ENCODE measurements around the gene COL10A1. TPM values are rescaled to one million over a fixed set of nuclear protein-coding genes. Genes with fewer than 3 reads are reported as not detected.

The COL10A1 gene
- polyA plus RNA-seq, 1 donor from 2014 or later, result not detected

DNA sequence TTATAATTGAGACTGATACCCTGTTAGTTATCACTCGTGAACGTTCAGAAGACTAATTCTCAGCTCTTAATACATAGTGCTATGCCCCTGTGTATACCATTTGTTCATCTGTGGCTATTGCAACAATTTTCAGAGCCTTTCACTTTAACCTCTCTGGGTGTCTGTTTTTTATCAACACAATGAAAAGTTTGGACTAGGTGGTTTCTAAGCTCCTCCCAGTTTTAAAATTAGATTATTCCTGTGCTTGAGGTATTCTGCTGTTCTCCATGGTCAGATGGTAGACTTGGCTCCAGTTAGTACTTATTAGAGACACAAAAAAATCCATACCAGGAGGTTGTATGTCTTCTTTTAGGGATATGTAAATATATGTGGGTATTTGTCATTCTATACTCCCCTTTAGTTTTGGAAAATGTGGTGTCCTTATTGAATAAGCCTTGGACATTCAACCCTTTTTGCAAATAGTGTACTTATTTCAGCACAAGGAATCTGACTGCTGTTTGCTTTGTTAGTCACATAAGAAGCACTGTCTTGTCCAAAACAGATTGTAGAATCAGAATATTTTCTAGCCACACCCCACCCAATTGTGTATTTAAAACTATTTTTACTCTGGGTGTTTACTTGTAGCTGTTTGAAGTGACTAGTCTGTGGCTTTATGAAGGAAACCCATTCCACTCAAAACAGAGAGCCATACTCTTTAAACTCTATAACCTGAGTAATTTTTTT is 2.0 kb upstream of the COL10A1 start:
- Histone ChIP-seq H3K27ac (ENCODE audit: low read length) (no peak overlapping the region), H3F3A (ENCODE audit: insufficient read depth, low read length, poor library complexity, severe bottlenecking) (no peaks in the 10 kb centered on the region), H3K9me3 (ENCODE audit: low read length) (no peaks in the 10 kb centered on the region), H2AFZ (ENCODE audit: low read depth, low read length) (no peak overlapping the region), H3K27me3 (ENCODE audit: insufficient read depth, low read depth, low read length) (no peaks in the 10 kb centered on the region), H3K4me3 (ENCODE audit: low read length) (no peak overlapping the region), H4K20me1 (ENCODE audit: insufficient read depth) (no peaks in the 10 kb centered on the region), H3K4me2 (ENCODE audit: low read length) (no peak overlapping the region), H3K79me2 (replicated peaks; ENCODE audit: insufficient read depth, low read length) (no peaks in the 10 kb centered on the region), H3K9ac (ENCODE audit: low read length) (no peak overlapping the region), H3K9me2 (ENCODE audit: insufficient read depth, low read length) (no peaks in the 10 kb centered on the region), H3K36me3 (ENCODE audit: insufficient read depth, low read length) (no peaks in the 10 kb centered on the region)
- TF ChIP-seq, protein P1, sequence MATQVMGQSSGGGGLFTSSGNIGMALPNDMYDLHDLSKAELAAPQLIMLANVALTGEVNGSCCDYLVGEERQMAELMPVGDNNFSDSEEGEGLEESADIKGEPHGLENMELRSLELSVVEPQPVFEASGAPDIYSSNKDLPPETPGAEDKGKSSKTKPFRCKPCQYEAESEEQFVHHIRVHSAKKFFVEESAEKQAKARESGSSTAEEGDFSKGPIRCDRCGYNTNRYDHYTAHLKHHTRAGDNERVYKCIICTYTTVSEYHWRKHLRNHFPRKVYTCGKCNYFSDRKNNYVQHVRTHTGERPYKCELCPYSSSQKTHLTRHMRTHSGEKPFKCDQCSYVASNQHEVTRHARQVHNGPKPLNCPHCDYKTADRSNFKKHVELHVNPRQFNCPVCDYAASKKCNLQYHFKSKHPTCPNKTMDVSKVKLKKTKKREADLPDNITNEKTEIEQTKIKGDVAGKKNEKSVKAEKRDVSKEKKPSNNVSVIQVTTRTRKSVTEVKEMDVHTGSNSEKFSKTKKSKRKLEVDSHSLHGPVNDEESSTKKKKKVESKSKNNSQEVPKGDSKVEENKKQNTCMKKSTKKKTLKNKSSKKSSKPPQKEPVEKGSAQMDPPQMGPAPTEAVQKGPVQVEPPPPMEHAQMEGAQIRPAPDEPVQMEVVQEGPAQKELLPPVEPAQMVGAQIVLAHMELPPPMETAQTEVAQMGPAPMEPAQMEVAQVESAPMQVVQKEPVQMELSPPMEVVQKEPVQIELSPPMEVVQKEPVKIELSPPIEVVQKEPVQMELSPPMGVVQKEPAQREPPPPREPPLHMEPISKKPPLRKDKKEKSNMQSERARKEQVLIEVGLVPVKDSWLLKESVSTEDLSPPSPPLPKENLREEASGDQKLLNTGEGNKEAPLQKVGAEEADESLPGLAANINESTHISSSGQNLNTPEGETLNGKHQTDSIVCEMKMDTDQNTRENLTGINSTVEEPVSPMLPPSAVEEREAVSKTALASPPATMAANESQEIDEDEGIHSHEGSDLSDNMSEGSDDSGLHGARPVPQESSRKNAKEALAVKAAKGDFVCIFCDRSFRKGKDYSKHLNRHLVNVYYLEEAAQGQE (IDR thresholded peaks at IDR 0.05; ENCODE audit: borderline replicate concordance), result no peak

DNA sequence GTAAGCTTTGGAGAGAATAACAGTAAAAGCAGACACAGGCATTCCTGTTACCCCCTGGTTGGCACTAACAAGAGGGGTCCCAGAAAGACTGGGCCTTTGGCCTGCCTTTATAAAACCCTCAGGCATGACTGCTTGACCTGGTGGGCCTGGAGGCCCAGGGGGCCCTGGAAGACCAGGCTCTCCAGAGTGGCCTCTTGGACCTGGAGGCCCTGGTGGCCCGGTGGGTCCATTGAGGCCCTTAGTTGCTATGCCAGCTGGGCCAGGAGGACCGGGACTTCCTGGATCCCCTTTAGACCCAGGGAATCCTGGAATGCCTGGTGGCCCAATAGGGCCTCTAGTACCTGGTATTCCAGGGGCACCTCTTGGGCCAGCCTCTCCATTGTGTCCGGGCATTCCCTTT is 5.5 kb downstream of the COL10A1 start:
- Histone ChIP-seq H4K20me1 (ENCODE audit: insufficient read depth) (no peaks in the 10 kb centered on the region), H3K9me3 (ENCODE audit: low read length) (no peaks in the 10 kb centered on the region), H3K4me2 (ENCODE audit: low read length) (no peak overlapping the region), H3K9ac (ENCODE audit: low read length) (no peak overlapping the region), H3K9me2 (ENCODE audit: insufficient read depth, low read length) (no peaks in the 10 kb centered on the region), H2AFZ (ENCODE audit: low read depth, low read length) (no peak overlapping the region), H3K36me3 (ENCODE audit: insufficient read depth, low read length) (no peaks in the 10 kb centered on the region), H3F3A (ENCODE audit: insufficient read depth, low read length, poor library complexity, severe bottlenecking) (no peaks in the 10 kb centered on the region), H3K27me3 (ENCODE audit: insufficient read depth, low read depth, low read length) (no peaks in the 10 kb centered on the region), H3K27ac (ENCODE audit: low read length) (no peak overlapping the region), H3K4me3 (ENCODE audit: low read length) (no peak overlapping the region), H3K79me2 (replicated peaks; ENCODE audit: insufficient read depth, low read length) (no peaks in the 10 kb centered on the region)
- TF ChIP-seq EP300 (conservative IDR thresholded peaks at IDR 0.05; ENCODE audit: poor library complexity, severe bottlenecking), result no peak
- no peak for TF ChIP-seq EZH2 (IDR thresholded peaks at IDR 0.05; ENCODE audit: borderline replicate concordance, insufficient read depth, low read length, poor library complexity, severe bottlenecking)
- TF ChIP-seq, protein P1 (IDR thresholded peaks at IDR 0.05; ENCODE audit: borderline replicate concordance), result no peak
- TF ChIP-seq RAD21 (conservative IDR thresholded peaks at IDR 0.05), result no peak
- no peak for TF ChIP-seq SMC3 (conservative IDR thresholded peaks at IDR 0.05; ENCODE audit: poor library complexity)
- no peak for TF ChIP-seq TAF1 (IDR thresholded peaks at IDR 0.05; ENCODE audit: low read depth)
- no peak for TF ChIP-seq POLR2AphosphoS5 (IDR thresholded peaks at IDR 0.05)
- TF ChIP-seq MXI1 (conservative IDR thresholded peaks at IDR 0.05; ENCODE audit: poor library complexity, severe bottlenecking), result no peak
- TF ChIP-seq, protein P2, sequence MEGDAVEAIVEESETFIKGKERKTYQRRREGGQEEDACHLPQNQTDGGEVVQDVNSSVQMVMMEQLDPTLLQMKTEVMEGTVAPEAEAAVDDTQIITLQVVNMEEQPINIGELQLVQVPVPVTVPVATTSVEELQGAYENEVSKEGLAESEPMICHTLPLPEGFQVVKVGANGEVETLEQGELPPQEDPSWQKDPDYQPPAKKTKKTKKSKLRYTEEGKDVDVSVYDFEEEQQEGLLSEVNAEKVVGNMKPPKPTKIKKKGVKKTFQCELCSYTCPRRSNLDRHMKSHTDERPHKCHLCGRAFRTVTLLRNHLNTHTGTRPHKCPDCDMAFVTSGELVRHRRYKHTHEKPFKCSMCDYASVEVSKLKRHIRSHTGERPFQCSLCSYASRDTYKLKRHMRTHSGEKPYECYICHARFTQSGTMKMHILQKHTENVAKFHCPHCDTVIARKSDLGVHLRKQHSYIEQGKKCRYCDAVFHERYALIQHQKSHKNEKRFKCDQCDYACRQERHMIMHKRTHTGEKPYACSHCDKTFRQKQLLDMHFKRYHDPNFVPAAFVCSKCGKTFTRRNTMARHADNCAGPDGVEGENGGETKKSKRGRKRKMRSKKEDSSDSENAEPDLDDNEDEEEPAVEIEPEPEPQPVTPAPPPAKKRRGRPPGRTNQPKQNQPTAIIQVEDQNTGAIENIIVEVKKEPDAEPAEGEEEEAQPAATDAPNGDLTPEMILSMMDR (IDR thresholded peaks at IDR 0.05; ENCODE audit: poor library complexity, severe bottlenecking), result no peak

Measured in neural cell (in vitro differentiated cells).